Superior temporal gyrus (tissue), 1 donor: Measurements from ENCODE around the gene WFDC5.
A peak's percentile ranks its signal among the peaks of the same experiment; 100 is the strongest.
"Not testable (repeated sequence)": the region's sequence is repeated elsewhere in the genome, so short reads cannot be mapped to it uniquely, and the experiment has no call there.

Experiments used
- DNase-seq: peaks from one replicate; pipeline ENCODE4 v3.0.0-alpha.2; 2016; ENCODE audit errors: extremely low spot score

Gene WFDC5

GRCh38 chr20:45114465-45115385 lies at the start of gene WFDC5:
WFDC5 (minus strand) TSS chr20:45115174; CDS start chr20:45115083, 91 bp downstream.
- no peak for DNase-seq

- no peak for DNase-seq
Observed at GRCh38 chr20:45163083-45163803, 48.3 kb upstream of the WFDC5 start.

- peak; percentile 22 for DNase-seq
Observed at GRCh38 chr20:45157962-45158361, 43.0 kb upstream of the WFDC5 start.

GRCh38 chr20:45156713-45157112 lies 41.7 kb upstream of the WFDC5 start:
- no peak for DNase-seq

- DNase-seq = not testable (repeated sequence)
Observed at GRCh38 chr20:45154794-45155193, 39.8 kb upstream of the WFDC5 start.

GRCh38 chr20:45154183-45154582 lies 39.2 kb upstream of the WFDC5 start:
- no peak for DNase-seq

GRCh38 chr20:45153752-45154151 lies 38.8 kb upstream of the WFDC5 start:
- DNase-seq = peak; percentile 9

GRCh38 chr20:45153147-45153546 lies 38.2 kb upstream of the WFDC5 start:
- no peak for DNase-seq

GRCh38 chr20:45152405-45152804 lies 37.4 kb upstream of the WFDC5 start:
- DNase-seq = no peak

- no peak for DNase-seq
Observed at GRCh38 chr20:45149062-45149461, 34.1 kb upstream of the WFDC5 start.

GRCh38 chr20:45140836-45141235 lies 25.9 kb upstream of the WFDC5 start:
- DNase-seq = no peak

GRCh38 chr20:45139733-45140375 lies 24.9 kb upstream of the WFDC5 start:
- DNase-seq = not testable (repeated sequence)

- no peak for DNase-seq
Observed at GRCh38 chr20:45138561-45139300, 23.8 kb upstream of the WFDC5 start.

- DNase-seq = no peak
Observed at GRCh38 chr20:45136911-45137310, 21.9 kb upstream of the WFDC5 start.

- no peak for DNase-seq
Observed at GRCh38 chr20:45128099-45128498, 13.1 kb upstream of the WFDC5 start.

- DNase-seq = no peak
Observed at GRCh38 chr20:45124365-45124764, 9.4 kb upstream of the WFDC5 start, which contains the start of gene WFDC12. WFDC12 (minus strand) TSS chr20:45124465; CDS start chr20:45124447, 18 bp downstream.

- DNase-seq = no peak
Observed at GRCh38 chr20:45121388-45121787, 6.4 kb upstream of the WFDC5 start.

GRCh38 chr20:45119556-45120266 lies 4.7 kb upstream of the WFDC5 start:
- no peak for DNase-seq

GRCh38 chr20:45118028-45118427 lies 3.1 kb upstream of the WFDC5 start:
- no peak for DNase-seq

GRCh38 chr20:45117581-45117980 lies 2.6 kb upstream of the WFDC5 start:
- no peak for DNase-seq

GRCh38 chr20:45115829-45116228 lies 855 bp upstream of the WFDC5 start:
- no peak for DNase-seq
